Kidney epithelial cell (primary cell): ENCODE measurements around the gene SMIM44. TPM values are rescaled to one million over a fixed set of nuclear protein-coding genes. Genes with fewer than 3 reads are reported as not detected.
"Not testable (repeated sequence)": the region's sequence is repeated elsewhere in the genome, so short reads cannot be mapped to it uniquely, and the experiment has no call there.

Experiments used
- DNase-seq: peaks from one replicate; pipeline ENCODE4 v3.0.0-alpha.2; 2010; ENCODE audit warnings: low read depth
- H3K27me3 ChIP-seq: 2 replicates; pipeline ENCODE4 v1.6.0; 2011; ENCODE audit warnings: low read length; ENCODE audit not compliant: control insufficient read depth, insufficient read depth
- H3K36me3 ChIP-seq: 2 replicates; pipeline ENCODE4 v1.5.1; 2011; ENCODE audit warnings: low read length; ENCODE audit not compliant: control insufficient read depth, insufficient read depth
- H3K4me3 ChIP-seq: 2 replicates; pipeline ENCODE4 v1.5.1; 2011; ENCODE audit warnings: low read depth, mild to moderate bottlenecking, control low read depth, low read length
- CTCF ChIP-seq: IDR thresholded peaks from 2 replicates; pipeline ENCODE4 v1.5.1; 2011; ENCODE audit warnings: mild to moderate bottlenecking, moderate library complexity, low read length, control low read depth, inconsistent platforms; ENCODE audit not compliant: insufficient read depth, poor library complexity, severe bottlenecking
- total RNA-seq: library from RNA; depleted of rRNA; stranded (reverse); fragments of >200 nt; gene quantifications from 2 replicates; pipeline ENCODE4 v1.2.3, GENCODE V29; 2015

The SMIM44 gene
- total RNA-seq, 1 donor from 2014 or later = 1.2 TPM

- no peak for DNase-seq
- Histone ChIP-seq H3K36me3 (peaks cover 4% of the 10 kb centered on the region), H3K27me3 (no peaks in the 10 kb centered on the region), H3K4me3 (no peak overlapping the region)
- no peak for TF ChIP-seq CTCF
Observed at GRCh38 chr19:3452171-3452941, 30.9 kb downstream of the SMIM44 start.

- TF ChIP-seq CTCF = no peak
- Histone ChIP-seq H3K36me3 (peaks cover 4% of the 10 kb centered on the region), H3K4me3 (no peak overlapping the region), H3K27me3 (no peaks in the 10 kb centered on the region)
- no peak for DNase-seq
Observed at GRCh38 chr19:3451451-3451866, 31.8 kb downstream of the SMIM44 start.

- DNase-seq = peak; percentile 99
- TF ChIP-seq CTCF = no peak
- H3K4me3 ChIP-seq = no peak overlapping the region
- no peaks in the 10 kb centered on the region for H3K27me3 ChIP-seq
- peaks cover 4% of the 10 kb centered on the region for H3K36me3 ChIP-seq
Observed at GRCh38 chr19:3450796-3451411, 32.3 kb downstream of the SMIM44 start.

GRCh38 chr19:3448616-3449334 lies 34.5 kb downstream of the SMIM44 start:
- Histone ChIP-seq H3K27me3 (no peaks in the 10 kb centered on the region), H3K4me3 (no peak overlapping the region), H3K36me3 (peaks cover 4% of the 10 kb centered on the region)
- DNase-seq = no peak
- no peak for TF ChIP-seq CTCF

- H3K27me3 ChIP-seq, H3K4me3 ChIP-seq, H3K36me3 ChIP-seq, DNase-seq: not testable (repeated sequence)
Observed at GRCh38 chr19:3446657-3447056, 36.6 kb downstream of the SMIM44 start.

GRCh38 chr19:3444695-3445234 lies 38.5 kb downstream of the SMIM44 start:
- DNase-seq = no peak
- Histone ChIP-seq H3K27me3 (no peaks in the 10 kb centered on the region), H3K36me3 (no peaks in the 10 kb centered on the region), H3K4me3 (no peak overlapping the region)
- no peak for TF ChIP-seq CTCF
